Astrocyte of the cerebellum (primary cell): ENCODE data around the gene COL7A1.

Source experiments
- DNase-seq: peaks from one replicate; pipeline ENCODE4 v3.0.0-alpha.2; 2011; ENCODE audit warnings: low read depth
- H3K4me3 ChIP-seq: 2 replicates; pipeline ENCODE4 v1.5.1; 2011; ENCODE audit warnings: mild to moderate bottlenecking, low read depth, low read length, moderate library complexity
- CTCF ChIP-seq: IDR thresholded peaks from 2 replicates; pipeline ENCODE4 v1.5.1; 2012; ENCODE audit warnings: low read length, low read depth, moderate library complexity, mild to moderate bottlenecking; ENCODE audit errors: missing control alignments
- in situ Hi-C: cut with HindIII; loops from 2 replicates; pipeline ENCODE4 v1.10.0; 2017; ENCODE audit warnings: low sequenced_read_pairs

COL7A1 gene

DNA sequence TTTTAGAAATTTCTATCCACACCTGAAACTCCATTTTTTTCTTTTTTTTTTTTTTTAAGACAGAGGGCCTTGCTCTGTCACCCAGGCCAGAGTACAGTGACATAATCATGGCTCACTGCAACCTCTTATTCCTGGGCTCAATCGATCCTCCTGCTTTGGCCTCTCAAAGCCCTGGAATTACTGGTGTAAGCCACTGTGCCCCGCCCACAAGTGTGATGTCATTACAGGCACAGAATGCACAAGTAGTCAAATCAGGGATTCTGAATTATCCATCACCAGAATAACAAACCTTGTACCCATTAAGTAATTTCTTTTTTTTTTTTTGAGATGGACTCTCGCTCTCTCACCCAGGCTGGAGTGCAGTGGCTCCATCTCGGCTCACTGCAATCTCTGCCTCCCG lies 12.4 kb upstream of the COL7A1 start:
- no peak for TF ChIP-seq CTCF
- in situ Hi-C loops: no loop called here
- no peak for DNase-seq

GRCh38 chr3:48601622-48601994 lies 6.5 kb upstream of the COL7A1 start:
- in situ Hi-C loops: no loop called here
- H3K4me3 ChIP-seq: no peak overlapping the region
- DNase-seq: no peak
- no peak for TF ChIP-seq CTCF

More for the DNA sequence above, 12.4 kb upstream of the COL7A1 start:
- H3K4me3 ChIP-seq: no peak overlapping the region

- no peak overlapping the region for H3K4me3 ChIP-seq
- in situ Hi-C loops: no loop called here
- TF ChIP-seq CTCF: no peak
- DNase-seq: no peak
Measured at GRCh38 chr3:48600711-48601621, 5.8 kb upstream of the COL7A1 start.

DNA sequence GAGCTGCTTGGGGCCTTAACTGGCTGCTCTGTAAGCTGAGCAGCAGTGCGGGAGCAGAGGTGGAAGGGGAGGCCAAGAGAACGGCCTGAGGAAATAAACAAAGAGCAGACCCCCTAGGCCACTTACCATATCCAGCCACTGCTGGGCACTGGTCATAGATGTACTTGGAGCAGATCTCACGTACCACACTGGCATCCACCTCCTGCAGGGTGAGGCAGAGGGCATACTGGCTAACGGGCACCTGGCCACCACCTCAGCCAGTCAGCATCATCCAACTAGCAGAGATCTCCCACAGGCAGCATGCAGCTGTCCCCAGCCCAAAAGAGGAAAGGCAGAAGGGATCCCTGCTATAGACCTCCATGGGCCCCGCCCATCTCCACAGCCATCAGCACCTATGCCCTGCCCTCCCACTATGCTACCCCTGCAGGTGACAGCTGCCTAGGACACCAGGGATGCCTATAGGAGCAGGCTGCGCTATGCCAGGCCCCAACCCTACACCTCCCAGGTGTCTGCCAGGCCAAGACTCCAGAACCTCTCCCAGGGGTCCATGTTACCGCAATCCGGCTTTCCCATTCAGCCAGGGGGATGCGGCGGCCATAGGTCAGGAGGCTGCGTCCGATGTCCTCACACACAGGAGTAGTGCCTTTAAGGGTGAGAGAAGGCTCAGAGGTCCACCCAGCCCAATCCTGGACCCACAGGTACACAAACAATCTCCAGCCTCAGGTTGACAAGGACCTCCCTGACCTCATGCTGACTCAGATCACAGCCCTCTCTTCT lies 4.6 kb upstream of the COL7A1 start:
- TF ChIP-seq CTCF: no peak
- no peak for DNase-seq
- in situ Hi-C loops: no loop called here
- H3K4me3 ChIP-seq: no peak overlapping the region

- in situ Hi-C loops: no loop called here
- no peak overlapping the region for H3K4me3 ChIP-seq
- no peak for DNase-seq
- no peak for TF ChIP-seq CTCF
Measured at GRCh38 chr3:48599077-48599501, 4.0 kb upstream of the COL7A1 start.

DNA sequence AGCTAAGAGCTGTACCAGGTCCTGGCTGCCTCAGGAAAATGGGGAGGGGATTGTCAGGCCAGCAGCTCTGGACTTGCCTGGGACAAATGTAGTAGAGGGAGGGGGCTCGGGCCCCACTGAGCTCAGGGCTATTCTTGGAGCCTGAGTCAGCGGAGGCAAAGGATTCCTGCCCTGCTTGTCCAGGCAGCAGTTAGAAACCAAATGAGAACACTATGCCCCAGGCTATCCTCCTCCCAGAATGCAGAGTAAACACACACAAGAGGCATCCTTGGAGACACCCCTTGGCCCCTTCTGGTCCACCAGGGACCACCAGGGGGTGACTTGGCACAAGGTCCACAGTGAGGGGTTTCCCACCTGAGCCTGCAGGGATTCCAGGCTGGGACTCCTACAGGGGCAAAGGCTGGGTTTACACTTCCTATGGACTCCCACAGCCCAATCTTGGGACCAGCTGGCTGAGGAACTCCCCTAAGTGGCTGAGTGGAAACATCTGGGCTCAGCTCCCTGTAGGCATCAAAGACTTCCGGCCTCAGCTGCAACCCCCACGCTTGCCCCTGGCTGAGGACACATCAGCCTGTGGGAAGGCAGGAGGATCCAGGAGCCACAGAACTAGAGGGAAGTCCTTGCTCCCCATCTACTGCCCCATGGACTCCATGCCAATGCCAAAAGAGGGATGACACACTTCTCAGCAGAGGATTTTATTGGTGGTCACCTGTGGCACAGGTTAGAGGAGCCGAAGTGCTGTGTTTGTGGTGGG lies 3.4 kb upstream of the COL7A1 start:
- H3K4me3 ChIP-seq: no peak overlapping the region
- DNase-seq: peak; percentile 67
- no peak for TF ChIP-seq CTCF
- in situ Hi-C loops: no loop called here
